Stimulated activated CD4-positive, alpha-beta T cell treated with anti-CD3 and anti-CD28 coated beads, TNF-alpha, amount 100 ng/mL, for 1 hour (primary cell): Measurements from ENCODE around the gene ENKUR.
"Not testable (repeated sequence)": the region's sequence is repeated elsewhere in the genome, so short reads cannot be mapped to it uniquely, and the experiment has no call there.

Experiments used
- DNase-seq, 3 donors: peaks; one replicate each; pipeline ENCODE4 v3.0.0-alpha.2; 2020; ENCODE audit warnings: low read depth in 3 of 3, low spot score in 1 of 3

Gene ENKUR

GRCh38 chr10:25023278-25023677 lies 7.3 kb upstream of the ENKUR start:
- DNase-seq: no peak

GRCh38 chr10:25018703-25019102 lies 2.7 kb upstream of the ENKUR start:
- DNase-seq: no peak

- no peak for DNase-seq
Observed at GRCh38 chr10:25017661-25018060, 1.7 kb upstream of the ENKUR start.

GRCh38 chr10:25017154-25017590 lies 1.2 kb upstream of the ENKUR start:
- peak in 1 of 3 donors; percentile 2 for DNase-seq

GRCh38 chr10:25016376-25017153 lies 607 bp upstream of the ENKUR start, which contains the start of gene THNSL1:
THNSL1 (plus strand) TSS chr10:25016612; CDS start chr10:25023224, 6,612 bp downstream.
- peak; percentile 89 to 95 (median 93) for DNase-seq

- DNase-seq: no peak
Observed at GRCh38 chr10:25014579-25014978, 1.4 kb downstream of the ENKUR start.

- not testable (repeated sequence) for DNase-seq
Observed at GRCh38 chr10:25011591-25011990, 4.4 kb downstream of the ENKUR start.

GRCh38 chr10:24998044-24998443 lies 17.9 kb downstream of the ENKUR start:
- no peak for DNase-seq

- no peak for DNase-seq
Observed at GRCh38 chr10:24995072-24995471, 20.9 kb downstream of the ENKUR start.

- DNase-seq: no peak
Observed at GRCh38 chr10:24993237-24993958, 22.6 kb downstream of the ENKUR start.

- DNase-seq: no peak
Observed at GRCh38 chr10:24992512-24993133, 23.3 kb downstream of the ENKUR start.

- DNase-seq: no peak
Observed at GRCh38 chr10:24991298-24991697, 24.7 kb downstream of the ENKUR start.

GRCh38 chr10:24989867-24990266 lies 26.1 kb downstream of the ENKUR start:
- no peak for DNase-seq

GRCh38 chr10:24988831-24989640 lies 26.9 kb downstream of the ENKUR start:
- DNase-seq: no peak

- no peak for DNase-seq
Observed at GRCh38 chr10:24984906-24985305, 31.1 kb downstream of the ENKUR start.

GRCh38 chr10:24983946-24984345 lies 32.0 kb downstream of the ENKUR start:
- DNase-seq: no peak

- no peak for DNase-seq
Observed at GRCh38 chr10:24983130-24983529, 32.8 kb downstream of the ENKUR start.

GRCh38 chr10:24982319-24983112 lies 33.4 kb downstream of the ENKUR start:
- no peak for DNase-seq

- no peak for DNase-seq
Observed at GRCh38 chr10:24981161-24981710, 34.7 kb downstream of the ENKUR start.

- DNase-seq: no peak
Observed at GRCh38 chr10:24979685-24980084, 36.3 kb downstream of the ENKUR start.
